Endothelial cell of umbilical vein (primary cell): ENCODE measurements around the gene MBD3. TPM values are rescaled to one million over a fixed set of nuclear protein-coding genes. Genes with fewer than 3 reads are reported as not detected.

Experiments used
- BruUV-seq: library from RNA; stranded (reverse); fragments of 400-500 nt; replicated peaks from 2 replicates; lab custom pipeline; 2021; lab: Mats Ljungman, UMichigan
- CTCF ChIA-PET: fragments of 300-600, 350-600 bp; sonication (Branson Sonifier 250); formaldehyde crosslinking; loops from one replicate; lab custom pipeline; 2021; ENCODE audit warnings: antibody characterized with exemption, inconsistent platforms; lab: Charles Lee
- POLR2A ChIA-PET: fragments of 300-600, 350-600 bp; sonication (Branson Sonifier 250); formaldehyde crosslinking; loops from one replicate; lab custom pipeline; 2021; ENCODE audit warnings: antibody characterized with exemption, inconsistent platforms; lab: Charles Lee
- DNase-seq: peaks from one replicate; pipeline ENCODE4 v3.0.0-alpha.2; 2011; ENCODE audit warnings: low read depth, low spot score
- FAIRE-seq: peaks from 2 replicates; lab custom pipeline; 2011; peaks lifted over from hg19 to GRCh38; lab: Jason Lieb, UNC
- H2AFZ ChIP-seq: 2 replicates; pipeline ENCODE4 v1.6.0; 2012; ENCODE audit warnings: low read depth, low read length, control low read depth, inconsistent platforms
- H3K27ac ChIP-seq: 2 replicates; pipeline ENCODE4 v1.5.1; 2011; ENCODE audit warnings: low read depth, mild to moderate bottlenecking, control low read depth, low read length, moderate library complexity; ENCODE audit not compliant: insufficient read depth
- H3K27me3 ChIP-seq, 2 experiments: 2 replicates each; pipeline versions ENCODE4 v1.6.0 to v1.6.1; 2011; ENCODE audit warnings: low read length in 2 of 2, mixed read lengths in 1 of 2; ENCODE audit not compliant: control insufficient read depth in 2 of 2, insufficient read depth in 2 of 2
- H3K36me3 ChIP-seq, 2 experiments: 2 replicates in 1 of 2; 3 replicates in 1 of 2; pipeline ENCODE4 v1.5.1; 2011; ENCODE audit warnings: low read length in 2 of 2, mild to moderate bottlenecking in 1 of 2, moderate library complexity in 1 of 2; ENCODE audit not compliant: control insufficient read depth in 2 of 2, insufficient read depth in 2 of 2; ENCODE audit errors: extremely low read depth in 1 of 2
- H3K4me1 ChIP-seq: 3 replicates; pipeline ENCODE4 v1.5.1; 2011; ENCODE audit warnings: mild to moderate bottlenecking, low read length; ENCODE audit not compliant: control insufficient read depth, insufficient read depth; ENCODE audit errors: extremely low read depth
- H3K4me2 ChIP-seq: 2 replicates; pipeline ENCODE4 v1.6.1; 2011; ENCODE audit warnings: low read length, control low read depth, mixed read lengths; ENCODE audit not compliant: insufficient read depth
- H3K4me3 ChIP-seq, 3 experiments: fragments of 200-600 bp in 1 of 3; sonication (generic), shearing (Covaris generic) in 1 of 3; replicated peaks in 1 of 3; 2 replicates each; pipeline ENCODE4 v1.5.1; 2011 to 2016; ENCODE audit warnings: control low read depth in 3 of 3, low read length in 3 of 3, mild to moderate bottlenecking in 2 of 3, inconsistent platforms in 1 of 3, low read depth in 1 of 3, moderate library complexity in 1 of 3; ENCODE audit not compliant: insufficient read depth in 1 of 3
- H3K79me2 ChIP-seq: 2 replicates; pipeline ENCODE4 v1.6.0; 2012; ENCODE audit warnings: low read length, inconsistent platforms; ENCODE audit not compliant: control insufficient read depth, insufficient read depth
- H3K9ac ChIP-seq: replicated peaks from 2 replicates; pipeline ENCODE3; 2011; ENCODE audit warnings: low read length, control low read depth; ENCODE audit not compliant: insufficient read depth; ENCODE audit errors: extremely low read depth
- H3K9me1 ChIP-seq: replicated peaks from 3 replicates; pipeline ENCODE4 v1.6.0; 2011; ENCODE audit warnings: mild to moderate bottlenecking, low read length; ENCODE audit not compliant: control insufficient read depth, insufficient read depth; ENCODE audit errors: extremely low read depth
- H3K9me3 ChIP-seq: replicated peaks from 2 replicates; pipeline ENCODE4 v1.5.1; 2012; ENCODE audit warnings: low read length, inconsistent platforms; ENCODE audit not compliant: control insufficient read depth, insufficient read depth
- H4K20me1 ChIP-seq: replicated peaks from 2 replicates; pipeline ENCODE3; 2011; ENCODE audit warnings: mild to moderate bottlenecking, low read length; ENCODE audit not compliant: control insufficient read depth, insufficient read depth; ENCODE audit errors: extremely low read depth
- EZH2 ChIP-seq: IDR thresholded peaks from 2 replicates; pipeline ENCODE4 v1.6.1; 2012; ENCODE audit warnings: borderline replicate concordance, low read depth, mild to moderate bottlenecking, moderate library complexity, low read length, inconsistent platforms; ENCODE audit not compliant: severe bottlenecking
- FOS ChIP-seq: IDR thresholded peaks from 2 replicates; pipeline ENCODE4 v1.6.1; 2011; ENCODE audit warnings: mild to moderate bottlenecking, low read length, moderate library complexity, borderline replicate concordance; ENCODE audit not compliant: insufficient read depth
- GATA2 ChIP-seq: IDR thresholded peaks from 2 replicates; pipeline ENCODE4 v1.7.0; 2011; ENCODE audit warnings: low read depth, mild to moderate bottlenecking, moderate library complexity, mixed read lengths, low read length; ENCODE audit not compliant: insufficient read length, insufficient read depth
- JUN ChIP-seq: IDR thresholded peaks from 2 replicates; pipeline ENCODE4 v1.6.1; 2011; ENCODE audit warnings: borderline replicate concordance, low read depth; ENCODE audit not compliant: insufficient read length, insufficient read depth
- MYC ChIP-seq: IDR thresholded peaks from one replicate; pipeline ENCODE4 v1.6.1; 2011; ENCODE audit warnings: mild to moderate bottlenecking, low read depth, low read length
- POLR2A ChIP-seq: IDR thresholded peaks from 2 replicates; pipeline ENCODE4 v1.6.1; 2012; ENCODE audit warnings: low read depth, mild to moderate bottlenecking, control low read depth, low read length
- dilution Hi-C: fragments of 300-500 bp; cut with MboI; formaldehyde crosslinking; loops from one replicate; pipeline ENCODE4 v1.15.0; 2019; ENCODE audit warnings: low sequenced_read_pairs; ENCODE audit not compliant: extremely low pct_ligation_motif_present
- intact Hi-C: fragments of 100-400 bp; cut with micrococcal nuclease; formaldehyde crosslinking; loops from one replicate; pipeline ENCODE4 v1.10.0; 2022
- polyA plus RNA-seq, 4 experiments: library from polyadenylated mRNA; depleted of rRNA in 3 of 4; stranded (reverse) in 3 of 4; unstranded in 1 of 4; fragments of >200 nt; gene quantifications; 2 replicates each; pipeline versions ENCODE4 v1.2.1 to v1.2.3, GENCODE V29; 2011 to 2012; ENCODE audit warnings: missing spikeins in 1 of 4
- total RNA-seq: library from RNA; stranded (reverse); gene quantifications from 2 replicates; pipeline ENCODE4 v1.2.3, GENCODE V29; 2021
- TF ChIP-seq, protein P1 (sequence below): IDR thresholded peaks from 2 replicates; pipeline ENCODE4 v1.6.1; 2011; ENCODE audit not compliant: insufficient read depth, insufficient read length
- TF ChIP-seq, protein P2 (sequence below), 2 donors: IDR thresholded peaks; 1 replicate in 1 of 2; 2 replicates in 1 of 2; pipeline ENCODE4 v1.5.1; 2011; ENCODE audit warnings: low read length in 2 of 2, mild to moderate bottlenecking in 2 of 2, moderate library complexity in 2 of 2, control low read depth in 1 of 2, inconsistent platforms in 1 of 2, low read depth in 1 of 2; ENCODE audit not compliant: insufficient read depth in 1 of 2; ENCODE audit errors: extremely low read depth in 1 of 2

The MBD3 gene
- total and polyA plus RNA-seq, 2 donors (not counting 3 experiments of a cell fraction or from before 2014, with no cell fraction given), result 96.8 to 120 TPM

DNA sequence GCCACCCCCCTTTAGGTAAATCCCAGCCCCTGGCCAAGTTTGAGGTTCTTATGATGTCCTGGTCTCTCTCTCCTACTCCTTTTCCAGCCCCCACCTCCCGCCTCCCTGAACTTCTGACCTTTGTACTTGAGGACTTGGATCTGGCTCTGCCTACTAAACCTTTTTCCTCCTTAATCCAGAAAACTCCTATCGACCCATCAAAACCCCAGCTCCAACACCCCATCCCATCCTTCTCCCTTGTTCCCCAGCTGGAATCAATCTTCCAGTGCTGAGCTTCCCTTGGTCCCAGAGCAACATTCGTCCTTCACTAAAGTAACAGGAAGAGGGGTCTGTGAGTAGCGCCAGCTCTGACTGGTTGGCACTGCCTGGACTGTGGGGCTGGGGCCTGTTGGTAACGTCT, 29.9 kb upstream of the MBD3 start:
- ChIA-PET POLR2A (no interaction called here), CTCF (interaction anchor here (1.5 kb wide), 1 partner anchor 50 kb away, joined by 4 read pairs; no protein-coding TSS in a partner anchor)
- no peak overlapping the region for H3K27ac ChIP-seq
- DNase-seq, result no peak
- H3K4me1 ChIP-seq, result no peaks in the 10 kb centered on the region
- intact Hi-C loops (loop anchor here (5.0 kb wide), 1 partner anchor 145 kb away; no protein-coding TSS in a partner anchor), dilution Hi-C loops (no loop called here)
- H3K27me3 ChIP-seq, result no peaks in the 10 kb centered on the region
- H3K9me1 ChIP-seq, result no peaks in the 10 kb centered on the region
- no peaks in the 10 kb centered on the region for H4K20me1 ChIP-seq
- H3K79me2 ChIP-seq, result peaks cover 2% of the 10 kb centered on the region
- peaks cover 17 to 54% of the 10 kb centered on the region in 2 experiments for H3K36me3 ChIP-seq
- no peak overlapping the region for H3K4me2 ChIP-seq
- BruUV-seq, result no TSS peak
- H3K9me3 ChIP-seq, result no peaks in the 10 kb centered on the region
- no peak overlapping the region for H3K9ac ChIP-seq
- H3K4me3 ChIP-seq, result no peak overlapping the region
- H2AFZ ChIP-seq, result no peak overlapping the region
- TF ChIP-seq, protein P1, sequence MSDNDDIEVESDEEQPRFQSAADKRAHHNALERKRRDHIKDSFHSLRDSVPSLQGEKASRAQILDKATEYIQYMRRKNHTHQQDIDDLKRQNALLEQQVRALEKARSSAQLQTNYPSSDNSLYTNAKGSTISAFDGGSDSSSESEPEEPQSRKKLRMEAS, result no peak
- TF ChIP-seq POLR2A (no peak), EZH2 (no peak), FOS (no peak)
- TF ChIP-seq, protein P2, sequence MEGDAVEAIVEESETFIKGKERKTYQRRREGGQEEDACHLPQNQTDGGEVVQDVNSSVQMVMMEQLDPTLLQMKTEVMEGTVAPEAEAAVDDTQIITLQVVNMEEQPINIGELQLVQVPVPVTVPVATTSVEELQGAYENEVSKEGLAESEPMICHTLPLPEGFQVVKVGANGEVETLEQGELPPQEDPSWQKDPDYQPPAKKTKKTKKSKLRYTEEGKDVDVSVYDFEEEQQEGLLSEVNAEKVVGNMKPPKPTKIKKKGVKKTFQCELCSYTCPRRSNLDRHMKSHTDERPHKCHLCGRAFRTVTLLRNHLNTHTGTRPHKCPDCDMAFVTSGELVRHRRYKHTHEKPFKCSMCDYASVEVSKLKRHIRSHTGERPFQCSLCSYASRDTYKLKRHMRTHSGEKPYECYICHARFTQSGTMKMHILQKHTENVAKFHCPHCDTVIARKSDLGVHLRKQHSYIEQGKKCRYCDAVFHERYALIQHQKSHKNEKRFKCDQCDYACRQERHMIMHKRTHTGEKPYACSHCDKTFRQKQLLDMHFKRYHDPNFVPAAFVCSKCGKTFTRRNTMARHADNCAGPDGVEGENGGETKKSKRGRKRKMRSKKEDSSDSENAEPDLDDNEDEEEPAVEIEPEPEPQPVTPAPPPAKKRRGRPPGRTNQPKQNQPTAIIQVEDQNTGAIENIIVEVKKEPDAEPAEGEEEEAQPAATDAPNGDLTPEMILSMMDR (IDR thresholded peaks at IDR 0.05; ENCODE audit: extremely low read depth in 1 of 2, insufficient read depth in 1 of 2, low read depth in 1 of 2, low read length in 2 of 2), result no peak
- no peak for FAIRE-seq

DNA sequence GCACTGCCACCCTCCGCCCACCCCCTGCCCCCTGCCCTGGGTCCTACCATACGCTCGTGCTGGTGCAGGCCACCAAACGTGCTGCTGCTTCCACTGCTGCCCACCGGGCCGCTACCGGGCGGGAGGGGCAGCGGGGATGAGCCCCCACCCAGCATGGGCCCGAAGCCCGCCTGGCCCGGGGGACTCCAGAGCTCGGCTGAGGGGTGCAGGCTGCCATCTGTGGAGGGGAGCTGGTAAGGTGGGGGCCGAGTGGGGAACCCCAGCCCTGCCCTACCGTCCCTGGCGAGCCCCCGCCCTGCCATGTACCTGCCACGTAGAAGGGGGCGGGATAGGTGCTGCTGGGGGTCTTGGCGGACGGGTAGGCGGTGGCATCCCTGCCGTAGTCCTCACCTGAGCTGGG, 29.3 kb upstream of the MBD3 start:
- intact Hi-C loops (loop anchor here (5.0 kb wide), 1 partner anchor 145 kb away; no protein-coding TSS in a partner anchor), dilution Hi-C loops (no loop called here)
- peaks cover 2% of the 10 kb centered on the region for H3K79me2 ChIP-seq
- no peaks in the 10 kb centered on the region for H3K4me1 ChIP-seq
- no peak for FAIRE-seq
- H3K36me3 ChIP-seq, result peaks cover 17 to 54% of the 10 kb centered on the region in 2 experiments
- H3K4me2 ChIP-seq, result no peak overlapping the region
- POLR2A ChIA-PET, result no interaction called here
- CTCF ChIA-PET, result interaction anchor here (1.5 kb wide), 1 partner anchor 50 kb away, joined by 4 read pairs; no protein-coding TSS in a partner anchor
- no peak overlapping the region for H3K9ac ChIP-seq
- H3K9me3 ChIP-seq, result no peaks in the 10 kb centered on the region
- H3K27me3 ChIP-seq, result no peaks in the 10 kb centered on the region
- H3K27ac ChIP-seq, result no peak overlapping the region
- no peak overlapping the region for H2AFZ ChIP-seq
- no peaks in the 10 kb centered on the region for H3K9me1 ChIP-seq
- no peak overlapping the region for H3K4me3 ChIP-seq
- no TSS peak for BruUV-seq
- no peaks in the 10 kb centered on the region for H4K20me1 ChIP-seq
- no peak for TF ChIP-seq EZH2
- no peak for TF ChIP-seq GATA2
- TF ChIP-seq JUN, result no peak
- TF ChIP-seq, protein P2 (IDR thresholded peaks at IDR 0.05; ENCODE audit: extremely low read depth in 1 of 2, insufficient read depth in 1 of 2, low read depth in 1 of 2, low read length in 2 of 2), result no peak
- TF ChIP-seq, protein P1, result no peak
- TF ChIP-seq MYC, result no peak
- no peak for TF ChIP-seq POLR2A
- no peak for TF ChIP-seq FOS
- DNase-seq, result no peak
